SK-N-SH treated with all-trans-retinoic acid at 6 μM for 48 hours (cell line): ENCODE data around the gene TPK1.
"Not testable (repeated sequence)": the region's sequence is repeated elsewhere in the genome, so short reads cannot be mapped to it uniquely, and the experiment has no call there.

ENCODE experiments used
- BACH2 ChIP-seq: fragments of 250-450 bp; sonication (Bioruptor Pico); IDR thresholded peaks from 2 replicates; pipeline ENCODE4 v1.9.0; 2021; ENCODE audit warnings: mild to moderate bottlenecking, borderline replicate concordance
- ESRRG ChIP-seq: fragments of 250-450 bp; sonication (Bioruptor Pico); IDR thresholded peaks from 2 replicates; pipeline ENCODE4 v1.6.1; 2021; ENCODE audit warnings: mild to moderate bottlenecking
- ZFP3 ChIP-seq: fragments of 250-450 bp; sonication (Bioruptor Pico); IDR thresholded peaks from 2 replicates; pipeline ENCODE4 v1.5.0; 2020; ENCODE audit warnings: mild to moderate bottlenecking, moderate library complexity
- ZFP30 ChIP-seq: fragments of 450-650 bp; formaldehyde crosslinking; IDR thresholded peaks from 2 replicates; pipeline ENCODE4 v1.5.0; 2022; ENCODE audit warnings: mild to moderate bottlenecking, moderate library complexity
- ZNF565 ChIP-seq: fragments of 450-650 bp; formaldehyde crosslinking; conservative IDR thresholded peaks from 2 replicates; pipeline ENCODE4 v1.5.0; 2020; ENCODE audit warnings: low read depth, mild to moderate bottlenecking, moderate library complexity
- ZNF8 ChIP-seq: fragments of 450-650 bp; formaldehyde crosslinking; IDR thresholded peaks from 2 replicates; pipeline ENCODE4 v1.5.0; 2020; ENCODE audit warnings: mild to moderate bottlenecking, moderate library complexity
- TF ChIP-seq, protein P1 (sequence below): fragments of 250-450 bp; sonication (Bioruptor Pico); IDR thresholded peaks from 2 replicates; pipeline ENCODE4 v1.8.0; 2020; ENCODE audit warnings: mild to moderate bottlenecking, moderate library complexity, borderline replicate concordance
- TF ChIP-seq, protein P2 (sequence below): fragments of 250-450 bp; sonication (Bioruptor Pico); IDR thresholded peaks from 2 replicates; pipeline ENCODE4 v1.8.0; 2021; ENCODE audit warnings: low read depth, mild to moderate bottlenecking, moderate library complexity, borderline replicate concordance

DNA sequence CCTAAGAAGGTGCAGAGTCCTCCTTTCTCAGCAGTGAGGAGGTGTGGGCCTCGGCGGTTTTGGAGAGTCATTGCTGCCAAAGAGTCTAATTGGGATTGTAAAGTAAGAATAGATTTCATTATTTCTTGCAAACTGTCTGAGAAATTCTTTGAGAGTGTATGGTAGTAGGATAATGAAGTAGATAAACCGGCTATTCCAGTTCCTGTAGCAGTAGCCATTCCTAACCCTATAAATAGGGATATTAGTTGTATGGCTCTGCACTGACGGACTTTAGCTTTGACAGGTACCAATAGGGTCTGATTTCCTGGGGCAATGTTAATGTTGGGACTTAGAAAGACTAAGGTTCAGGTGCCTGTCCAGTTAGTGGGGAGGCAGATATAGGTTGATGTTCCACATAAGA, 416.9 kb downstream of the TPK1 start:
- not testable (repeated sequence) for TF ChIP-seq ZFP30, ESRRG, ZNF8, ZFP3, ZNF565, BACH2 (CRISPR knock-in tag)
- TF ChIP-seq, protein P1, sequence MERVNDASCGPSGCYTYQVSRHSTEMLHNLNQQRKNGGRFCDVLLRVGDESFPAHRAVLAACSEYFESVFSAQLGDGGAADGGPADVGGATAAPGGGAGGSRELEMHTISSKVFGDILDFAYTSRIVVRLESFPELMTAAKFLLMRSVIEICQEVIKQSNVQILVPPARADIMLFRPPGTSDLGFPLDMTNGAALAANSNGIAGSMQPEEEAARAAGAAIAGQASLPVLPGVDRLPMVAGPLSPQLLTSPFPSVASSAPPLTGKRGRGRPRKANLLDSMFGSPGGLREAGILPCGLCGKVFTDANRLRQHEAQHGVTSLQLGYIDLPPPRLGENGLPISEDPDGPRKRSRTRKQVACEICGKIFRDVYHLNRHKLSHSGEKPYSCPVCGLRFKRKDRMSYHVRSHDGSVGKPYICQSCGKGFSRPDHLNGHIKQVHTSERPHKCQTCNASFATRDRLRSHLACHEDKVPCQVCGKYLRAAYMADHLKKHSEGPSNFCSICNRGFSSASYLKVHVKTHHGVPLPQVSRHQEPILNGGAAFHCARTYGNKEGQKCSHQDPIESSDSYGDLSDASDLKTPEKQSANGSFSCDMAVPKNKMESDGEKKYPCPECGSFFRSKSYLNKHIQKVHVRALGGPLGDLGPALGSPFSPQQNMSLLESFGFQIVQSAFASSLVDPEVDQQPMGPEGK (CRISPR knock-in tag) = not testable (repeated sequence)
- TF ChIP-seq, protein P2, sequence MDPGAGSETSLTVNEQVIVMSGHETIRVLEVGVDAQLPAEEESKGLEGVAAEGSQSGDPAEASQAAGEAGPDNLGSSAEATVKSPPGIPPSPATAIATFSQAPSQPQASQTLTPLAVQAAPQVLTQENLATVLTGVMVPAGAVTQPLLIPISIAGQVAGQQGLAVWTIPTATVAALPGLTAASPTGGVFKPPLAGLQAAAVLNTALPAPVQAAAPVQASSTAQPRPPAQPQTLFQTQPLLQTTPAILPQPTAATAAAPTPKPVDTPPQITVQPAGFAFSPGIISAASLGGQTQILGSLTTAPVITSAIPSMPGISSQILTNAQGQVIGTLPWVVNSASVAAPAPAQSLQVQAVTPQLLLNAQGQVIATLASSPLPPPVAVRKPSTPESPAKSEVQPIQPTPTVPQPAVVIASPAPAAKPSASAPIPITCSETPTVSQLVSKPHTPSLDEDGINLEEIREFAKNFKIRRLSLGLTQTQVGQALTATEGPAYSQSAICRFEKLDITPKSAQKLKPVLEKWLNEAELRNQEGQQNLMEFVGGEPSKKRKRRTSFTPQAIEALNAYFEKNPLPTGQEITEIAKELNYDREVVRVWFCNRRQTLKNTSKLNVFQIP = not testable (repeated sequence)
